Measurements from ENCODE around the gene ANKRD62. TPM values are rescaled to one million over a fixed set of nuclear protein-coding genes. Genes with fewer than 3 reads are reported as not detected.

Gene ANKRD62
- total RNA-seq, 1 donor from 2014 or later, result 0.13 TPM

- H3K27ac Mint-ChIP-seq (ENCODE audit: unreplicated experiment), result no peak overlapping the region
- H3K27me3 Mint-ChIP-seq (ENCODE audit: unreplicated experiment), result peaks cover 1% of the 10 kb centered on the region
- no peak for DNase-seq (ENCODE audit: low spot score)
- no peaks in the 10 kb centered on the region for H3K36me3 Mint-ChIP-seq (ENCODE audit: low read depth, unreplicated experiment)
- H3K9me3 Mint-ChIP-seq (ENCODE audit: unreplicated experiment), result no peaks in the 10 kb centered on the region
- no peaks in the 10 kb centered on the region for H3K4me1 Mint-ChIP-seq (ENCODE audit: unreplicated experiment)
- H3K4me3 Mint-ChIP-seq (ENCODE audit: unreplicated experiment), result no peak overlapping the region
- TF ChIP-seq CTCF (IDR thresholded peaks at IDR 0.05; ENCODE audit: unreplicated experiment), result no peak
These were observed 60.7 kb downstream of the ANKRD62 start for GRCh38 chr18:12154361-12154760.

GRCh38 chr18:12155996-12156395 is 62.4 kb downstream of the ANKRD62 start:
- Mint-ChIP-seq H3K36me3 (ENCODE audit: low read depth, unreplicated experiment) (no peaks in the 10 kb centered on the region), H3K27me3 (ENCODE audit: unreplicated experiment) (peaks cover 1% of the 10 kb centered on the region), H3K4me3 (ENCODE audit: unreplicated experiment) (no peak overlapping the region), H3K4me1 (ENCODE audit: unreplicated experiment) (no peaks in the 10 kb centered on the region), H3K9me3 (ENCODE audit: unreplicated experiment) (no peaks in the 10 kb centered on the region), H3K27ac (ENCODE audit: unreplicated experiment) (no peak overlapping the region)
- no peak for TF ChIP-seq CTCF (IDR thresholded peaks at IDR 0.05; ENCODE audit: unreplicated experiment)
- DNase-seq (ENCODE audit: low spot score), result no peak

GRCh38 chr18:12159446-12159845 is 65.8 kb downstream of the ANKRD62 start:
- TF ChIP-seq CTCF (IDR thresholded peaks at IDR 0.05; ENCODE audit: unreplicated experiment), result no peak
- Mint-ChIP-seq H3K4me1 (ENCODE audit: unreplicated experiment) (no peaks in the 10 kb centered on the region), H3K4me3 (ENCODE audit: unreplicated experiment) (no peak overlapping the region), H3K9me3 (ENCODE audit: unreplicated experiment) (no peaks in the 10 kb centered on the region), H3K27ac (ENCODE audit: unreplicated experiment) (no peak overlapping the region), H3K27me3 (ENCODE audit: unreplicated experiment) (peaks cover 2% of the 10 kb centered on the region), H3K36me3 (ENCODE audit: low read depth, unreplicated experiment) (no peaks in the 10 kb centered on the region)
- DNase-seq (ENCODE audit: low spot score), result no peak

GRCh38 chr18:12162786-12163185 is 69.1 kb downstream of the ANKRD62 start:
- Mint-ChIP-seq H3K9me3 (ENCODE audit: unreplicated experiment) (no peaks in the 10 kb centered on the region), H3K27me3 (ENCODE audit: unreplicated experiment) (peaks cover 4% of the 10 kb centered on the region), H3K27ac (ENCODE audit: unreplicated experiment) (no peak overlapping the region), H3K4me3 (ENCODE audit: unreplicated experiment) (no peak overlapping the region), H3K36me3 (ENCODE audit: low read depth, unreplicated experiment) (no peaks in the 10 kb centered on the region), H3K4me1 (ENCODE audit: unreplicated experiment) (no peaks in the 10 kb centered on the region)
- TF ChIP-seq CTCF (IDR thresholded peaks at IDR 0.05; ENCODE audit: unreplicated experiment), result no peak
- DNase-seq (ENCODE audit: low spot score), result no peak

- Mint-ChIP-seq H3K4me3 (ENCODE audit: unreplicated experiment) (no peak overlapping the region), H3K27me3 (ENCODE audit: unreplicated experiment) (peaks cover 4% of the 10 kb centered on the region), H3K9me3 (ENCODE audit: unreplicated experiment) (no peaks in the 10 kb centered on the region), H3K4me1 (ENCODE audit: unreplicated experiment) (no peaks in the 10 kb centered on the region), H3K36me3 (ENCODE audit: low read depth, unreplicated experiment) (no peaks in the 10 kb centered on the region), H3K27ac (ENCODE audit: unreplicated experiment) (no peak overlapping the region)
- DNase-seq (ENCODE audit: low spot score), result no peak
- no peak for TF ChIP-seq CTCF (IDR thresholded peaks at IDR 0.05; ENCODE audit: unreplicated experiment)
These were observed 71.6 kb downstream of the ANKRD62 start for GRCh38 chr18:12165038-12165768.
